H1 (cell line): ENCODE results near the gene UPF3A. TPM values are rescaled to one million over a fixed set of nuclear protein-coding genes. Genes with fewer than 3 reads are reported as not detected.

Source experiments
- CTCF ChIA-PET: fragments of 300-600 bp; sonication (Branson Sonifier 250); formaldehyde crosslinking; loops from one replicate; lab custom pipeline; 2021; ENCODE audit not compliant: partially characterized antibody; lab: Charles Lee
- POLR2A ChIA-PET: fragments of 300-600 bp; sonication (Branson Sonifier 250); formaldehyde crosslinking; loops from one replicate; lab custom pipeline; 2021; ENCODE audit warnings: inconsistent platforms; ENCODE audit not compliant: partially characterized antibody; lab: Charles Lee
- DNase-seq, 2 experiments: peaks; one replicate each; pipeline versions ENCODE4 v3.0.0 to v3.0.0-alpha.2; 2010 to 2022; ENCODE audit warnings: low spot score in 2 of 2, low read depth in 1 of 2, mixed read lengths in 1 of 2
- FAIRE-seq: peaks from 2 replicates; lab custom pipeline; 2011; peaks lifted over from hg19 to GRCh38; lab: Jason Lieb, UNC
- H2AFZ ChIP-seq: 2 replicates; pipeline ENCODE4 v1.8.1; 2012; ENCODE audit warnings: low read length, inconsistent platforms
- H2AK5ac ChIP-seq: 2 replicates; pipeline ENCODE4 v1.6.1; 2013; ENCODE audit warnings: low read depth, low read length
- H2BK120ac ChIP-seq: replicated peaks from 2 replicates; pipeline ENCODE3; 2013; ENCODE audit warnings: low read depth, low read length, inconsistent platforms
- H2BK12ac ChIP-seq: 2 replicates; pipeline ENCODE4 v1.6.1; 2013; ENCODE audit warnings: low read depth, low read length
- H2BK15ac ChIP-seq: 2 replicates; pipeline ENCODE4 v1.6.1; 2013; ENCODE audit warnings: low read length
- H2BK20ac ChIP-seq: 2 replicates; pipeline ENCODE4 v1.6.1; 2013; ENCODE audit warnings: low read length
- H2BK5ac ChIP-seq: 2 replicates; pipeline ENCODE4 v1.6.1; 2013; ENCODE audit warnings: low read depth, low read length
- H3K14ac ChIP-seq: 2 replicates; pipeline ENCODE4 v1.6.1; 2013; ENCODE audit warnings: inconsistent platforms; ENCODE audit not compliant: insufficient read length
- H3K18ac ChIP-seq: 2 replicates; pipeline ENCODE4 v1.6.1; 2013; ENCODE audit warnings: low read length; ENCODE audit errors: extremely low read depth
- H3K23ac ChIP-seq: 2 replicates; pipeline ENCODE4 v1.6.1; 2013; ENCODE audit warnings: inconsistent platforms; ENCODE audit not compliant: insufficient read length
- H3K23me2 ChIP-seq: 2 replicates; pipeline ENCODE4 v1.6.1; 2013; ENCODE audit warnings: low read depth, low read length
- H3K27ac ChIP-seq: 2 replicates; pipeline ENCODE4 v1.6.1; 2011; ENCODE audit warnings: low read depth, low read length, inconsistent platforms
- H3K27me3 ChIP-seq, 4 experiments: replicated peaks in 1 of 4; 1 replicate in 1 of 4; 2 replicates in 3 of 4; pipeline versions ENCODE4 v1.6.1 to v1.8.1; 2011 to 2013; ENCODE audit warnings: low read length in 3 of 4, mild to moderate bottlenecking in 3 of 4, inconsistent platforms in 2 of 4, mixed read lengths in 2 of 4, moderate library complexity in 1 of 4; ENCODE audit not compliant: control insufficient read depth in 3 of 4, insufficient read depth in 3 of 4; ENCODE audit errors: extremely low read depth in 1 of 4
- H3K36me3 ChIP-seq, 4 experiments: 2 replicates each; pipeline versions ENCODE4 v1.6.1 to v1.8.1; 2011 to 2013; ENCODE audit warnings: mild to moderate bottlenecking in 4 of 4, low read length in 3 of 4, moderate library complexity in 2 of 4, control low read depth in 1 of 4, inconsistent platforms in 1 of 4; ENCODE audit not compliant: insufficient read depth in 4 of 4, control insufficient read depth in 2 of 4
- H3K4ac ChIP-seq: replicated peaks from 2 replicates; pipeline ENCODE3; 2013; ENCODE audit warnings: low read length, low read depth, mixed read lengths, inconsistent platforms; ENCODE audit not compliant: insufficient read length
- H3K4me1 ChIP-seq, 4 experiments: replicated peaks in 1 of 4; 1 replicate in 1 of 4; 2 replicates in 3 of 4; pipeline versions ENCODE4 v1.6.1 to v1.8.1; 2011 to 2013; ENCODE audit warnings: low read length in 3 of 4, inconsistent platforms in 2 of 4, mixed read lengths in 1 of 4; ENCODE audit not compliant: insufficient read depth in 4 of 4, control insufficient read depth in 3 of 4
- H3K4me2 ChIP-seq, 2 experiments: 2 replicates each; pipeline versions ENCODE4 v1.6.1 to v1.8.1; 2011 to 2013; ENCODE audit warnings: low read depth in 2 of 2, low read length in 2 of 2, control low read depth in 1 of 2, inconsistent platforms in 1 of 2, mild to moderate bottlenecking in 1 of 2; ENCODE audit not compliant: insufficient read depth in 1 of 2
- H3K4me3 ChIP-seq, 4 experiments: fragments of 200-600, 300-600 bp in 1 of 4; sonication (generic), shearing (Covaris generic), sonication (Bioruptor Twin) in 1 of 4; 2 replicates each; pipeline versions ENCODE4 v1.5.1 to v1.8.1; 2011 to 2016; ENCODE audit warnings: low read length in 4 of 4, low read depth in 3 of 4, control low read depth in 2 of 4, inconsistent platforms in 2 of 4, mild to moderate bottlenecking in 2 of 4, mixed read lengths in 1 of 4, moderate library complexity in 1 of 4; ENCODE audit not compliant: insufficient read depth in 2 of 4; ENCODE audit errors: extremely low read depth in 1 of 4
- H3K56ac ChIP-seq: replicated peaks from 2 replicates; pipeline ENCODE3; 2013; ENCODE audit warnings: low read depth, mild to moderate bottlenecking, mixed read lengths, low read length, inconsistent platforms; ENCODE audit not compliant: insufficient read length
- H3K79me1 ChIP-seq: 2 replicates; pipeline ENCODE4 v1.6.1; 2013; ENCODE audit warnings: low read depth, low read length, control low read depth
- H3K79me2 ChIP-seq, 2 experiments: 2 replicates each; pipeline versions ENCODE4 v1.6.1 to v1.8.1; 2012 to 2013; ENCODE audit warnings: low read length in 2 of 2, mild to moderate bottlenecking in 2 of 2, inconsistent platforms in 1 of 2; ENCODE audit not compliant: insufficient read depth in 2 of 2, control insufficient read depth in 1 of 2
- H3K9ac ChIP-seq, 4 experiments: replicated peaks in 1 of 4; 1 replicate in 1 of 4; 2 replicates in 3 of 4; pipeline versions ENCODE4 v1.6.1 to v1.8.1; 2011 to 2013; ENCODE audit warnings: low read depth in 3 of 4, low read length in 3 of 4, control low read depth in 2 of 4, mild to moderate bottlenecking in 2 of 4, moderate library complexity in 2 of 4, inconsistent platforms in 1 of 4; ENCODE audit errors: extremely low read depth in 1 of 4
- H3K9me3 ChIP-seq, 2 experiments: 2 replicates each; pipeline versions ENCODE4 v1.6.1 to v1.8.1; 2012 to 2013; ENCODE audit warnings: mild to moderate bottlenecking in 2 of 2, moderate library complexity in 2 of 2, control low read depth in 1 of 2, inconsistent platforms in 1 of 2, low read depth in 1 of 2, low read length in 1 of 2, mixed read lengths in 1 of 2; ENCODE audit not compliant: insufficient read depth in 2 of 2
- H4K20me1 ChIP-seq, 2 experiments: replicated peaks in 1 of 2; 2 replicates each; pipeline versions ENCODE3 to v1.8.1; 2011 to 2013; ENCODE audit warnings: inconsistent platforms in 2 of 2, low read length in 2 of 2, mild to moderate bottlenecking in 1 of 2; ENCODE audit not compliant: insufficient read depth in 2 of 2, control insufficient read depth in 1 of 2
- H4K5ac ChIP-seq: 2 replicates; pipeline ENCODE4 v1.6.1; 2013; ENCODE audit warnings: low read length, low read depth, mixed read lengths, inconsistent platforms; ENCODE audit not compliant: insufficient read length
- H4K8ac ChIP-seq: 2 replicates; pipeline ENCODE4 v1.8.0; 2013; ENCODE audit warnings: mild to moderate bottlenecking, moderate library complexity, low read length, inconsistent platforms; ENCODE audit not compliant: insufficient read depth; ENCODE audit errors: extremely low read depth
- H4K91ac ChIP-seq: replicated peaks from 2 replicates; pipeline ENCODE3; 2013; ENCODE audit warnings: low read length, mixed read lengths, inconsistent platforms; ENCODE audit not compliant: insufficient read length
- BACH1 ChIP-seq: IDR thresholded peaks from 2 replicates; pipeline ENCODE4 v1.6.1; 2012; ENCODE audit warnings: low read length, improper control_type of control experiment
- BCL11A ChIP-seq, 2 experiments: IDR thresholded peaks; one replicate each; pipeline ENCODE4 v1.6.1; 2011; ENCODE audit warnings: low read depth in 2 of 2, low read length in 2 of 2, mild to moderate bottlenecking in 2 of 2
- CBX5 ChIP-seq: fragments of 300-800, 300-1000 bp; sonication (generic); IDR thresholded peaks from 2 replicates; pipeline ENCODE4 v1.7.1; 2016; ENCODE audit warnings: antibody characterized with exemption, low read length, low read depth
- CBX8 ChIP-seq: fragments of 300-800, 300-1000 bp; sonication (generic); IDR thresholded peaks from 2 replicates; pipeline ENCODE4 v1.7.1; 2016; ENCODE audit warnings: low read depth, low read length, borderline replicate concordance
- CREB1 ChIP-seq: IDR thresholded peaks from 2 replicates; pipeline ENCODE4 v1.6.1; 2012; ENCODE audit warnings: inconsistent platforms
- CTBP2 ChIP-seq: IDR thresholded peaks from 2 replicates; pipeline ENCODE4 v1.7.0; 2011; ENCODE audit warnings: borderline replicate concordance, mild to moderate bottlenecking, moderate library complexity, mixed read lengths, low read length; ENCODE audit not compliant: insufficient read depth, insufficient read length
- EGR1 ChIP-seq: IDR thresholded peaks from 2 replicates; pipeline ENCODE4 v1.6.1; 2011; ENCODE audit warnings: low read depth, low read length, borderline replicate concordance
- FOSL1 ChIP-seq: IDR thresholded peaks from 2 replicates; pipeline ENCODE4 v1.6.1; 2011; ENCODE audit warnings: mild to moderate bottlenecking, low read depth, low read length, moderate library complexity; ENCODE audit not compliant: insufficient read depth
- GTF2F1 ChIP-seq: IDR thresholded peaks from 2 replicates; pipeline ENCODE4 v1.6.1; 2012; ENCODE audit warnings: low read depth, low read length, improper control_type of control experiment, borderline replicate concordance
- JUND ChIP-seq: IDR thresholded peaks from 2 replicates; pipeline ENCODE4 v1.6.1; 2011; ENCODE audit warnings: mild to moderate bottlenecking, improper control_type of control experiment, low read length
- KDM1A ChIP-seq: fragments of 200-600, 300-600 bp; sonication (generic); IDR thresholded peaks from 2 replicates; pipeline ENCODE4 v1.7.1; 2016; ENCODE audit warnings: mild to moderate bottlenecking, low read length, borderline replicate concordance
- KDM5A ChIP-seq: fragments of 200-600 bp; IDR thresholded peaks from 2 replicates; pipeline ENCODE4 v1.7.1; 2012; ENCODE audit warnings: mild to moderate bottlenecking, low read length, inconsistent platforms, mixed read lengths
- SIN3A ChIP-seq, 2 experiments: IDR thresholded peaks in 1 of 2; conservative IDR thresholded peaks in 1 of 2; 2 replicates each; pipeline ENCODE4 v1.6.1; 2011 to 2012; ENCODE audit warnings: low read length in 2 of 2, improper control_type of control experiment in 1 of 2, low read depth in 1 of 2, mild to moderate bottlenecking in 1 of 2
- SRF ChIP-seq: IDR thresholded peaks from 2 replicates; pipeline ENCODE4 v1.6.1; 2011; ENCODE audit warnings: mild to moderate bottlenecking, low read depth, low read length, moderate library complexity
- WGBS, 2 experiments: shearing (Covaris generic) in 1 of 2; methylation state at CpG; one replicate each; pipeline versions ENCODE4 v1.1.6 to v1.1.7; 2013 to 2015; ENCODE audit warnings: low lambda C conversion rate in 2 of 2, mixed read lengths in 2 of 2, inconsistent platforms in 1 of 2, low coverage in 1 of 2, missing lambda C conversion rate in 1 of 2; ENCODE audit not compliant: insufficient replicate concordance in 2 of 2, insufficient coverage in 1 of 2, insufficient read length in 1 of 2; ENCODE audit errors: extremely low coverage in 1 of 2, missing lambda C conversion rate in 1 of 2; 5-methylcytosine and 5-hydroxymethylcytosine counted together
- polyA plus RNA-seq, 7 experiments: library from polyadenylated mRNA; depleted of rRNA in 3 of 7; stranded (reverse) in 5 of 7; unstranded in 2 of 7; fragments of >200 nt in 5 of 7; fragments of 200-250 nt in 2 of 7; gene quantifications; 1 replicate in 5 of 7; 2 replicates in 1 of 7; 4 replicates in 1 of 7; pipeline versions ENCODE4 v1.2.1 to v1.2.3, GENCODE V29; 2011 to 2013; ENCODE audit warnings: missing spikeins in 2 of 7, mixed read lengths in 2 of 7
- total RNA-seq: library from RNA; stranded (reverse); fragmentation: NEBNext Ultra II Directional; extraction: Animal tissue kit (Norgen Biotek cat#: 25700); gene quantifications from 2 replicates; pipeline ENCODE4 v1.2.1, GENCODE V29; 2021

UPF3A gene
- total and polyA plus RNA-seq, 2 of the 8 experiments (the other 6 are each of a cell fraction or from before 2014, with no cell fraction given) = 47.1 to 58.2 TPM

- WGBS, 2 experiments = 94% methylated on average over 2 of the region's 2 CpGs; no CpG with 5 or more reads in 1 of the 2 experiments
- no peak overlapping the region for H2BK120ac ChIP-seq
- TF ChIP-seq BACH1 (no peak), JUND (no peak), CTBP2 (no peak), EGR1 (no peak), CBX8 (no peak), SIN3A (conservative IDR thresholded peaks at IDR 0.05 in 1 of 2, IDR thresholded peaks at IDR 0.05 in 1 of 2; ENCODE audit: low read depth in 1 of 2, low read length in 2 of 2) (no peak), BCL11A (IDR thresholded peaks at IDR 0.05; ENCODE audit: low read depth in 2 of 2, low read length in 2 of 2) (no peak), CREB1 (no peak), SRF (no peak), KDM1A (no peak), FOSL1 (no peak), CBX5 (no peak), KDM5A (no peak), GTF2F1 (no peak)
Observed at GRCh38 chr13:114272977-114273376, 8.4 kb upstream of the UPF3A start.

More at GRCh38 chr13:114272977-114273376, 8.4 kb upstream of the UPF3A start:
- no peak overlapping the region for H2AK5ac ChIP-seq
- H3K36me3 ChIP-seq = peaks cover 11 to 65% (median 35%) of the 10 kb centered on the region in 4 experiments
- H3K4me3 ChIP-seq = no peak overlapping the region
- no peak overlapping the region for H2BK15ac ChIP-seq
- H4K20me1 ChIP-seq = peaks cover 2 to 4% of the 10 kb centered on the region in 2 experiments
- H2BK20ac ChIP-seq = no peak overlapping the region
- H3K9me3 ChIP-seq = no peaks in the 10 kb centered on the region
- no peak overlapping the region for H3K56ac ChIP-seq
- H3K79me1 ChIP-seq = no peaks in the 10 kb centered on the region
- H3K23me2 ChIP-seq = no peaks in the 10 kb centered on the region
- no peak overlapping the region for H2BK5ac ChIP-seq
- H2AFZ ChIP-seq = no peak overlapping the region
- H3K79me2 ChIP-seq = no peaks in the 10 kb centered on the region
- no peak overlapping the region for H3K4ac ChIP-seq
- ChIA-PET POLR2A (interaction anchor here (3.3 to 7.2 kb wide), 2 partner anchors 8 to 14 kb away, joined by 21 to 44 read pairs; partner anchors contain the start of gene UPF3A), CTCF (no interaction called here)
- H4K5ac ChIP-seq = no peak overlapping the region
- no peak overlapping the region for H3K27ac ChIP-seq
- no peak overlapping the region for H3K18ac ChIP-seq
- H3K23ac ChIP-seq = no peak overlapping the region
- H4K91ac ChIP-seq = no peak overlapping the region
- no peaks in the 10 kb centered on the region for H3K27me3 ChIP-seq
- no peak overlapping the region for H3K4me2 ChIP-seq
- no peak overlapping the region for H4K8ac ChIP-seq
- DNase-seq = no peak
- H3K14ac ChIP-seq = no peak overlapping the region
- H2BK12ac ChIP-seq = no peak overlapping the region
- H3K4me1 ChIP-seq = no peaks in the 10 kb centered on the region
- H3K9ac ChIP-seq = no peak overlapping the region
- FAIRE-seq = no peak
